GM19351 (cell line): ENCODE measurements around the gene FSTL4.

Experiments used
- ATAC-seq: cut with Tn5 transposase; IDR thresholded peaks from one replicate; pipeline ENCODE4 v1.9.1; 2021; ENCODE audit warnings: mild to moderate bottlenecking, moderate library complexity; ENCODE audit not compliant: unreplicated experiment

The FSTL4 gene

GRCh38 chr5:133309166-133309795 lies 303.1 kb downstream of the FSTL4 start:
- ATAC-seq, result no peak

- ATAC-seq, result no peak
Measured at GRCh38 chr5:133307275-133307674, 305.1 kb downstream of the FSTL4 start.

GRCh38 chr5:133304707-133305216 lies 307.6 kb downstream of the FSTL4 start:
- no peak for ATAC-seq

GRCh38 chr5:133304178-133304577 lies 308.2 kb downstream of the FSTL4 start:
- ATAC-seq, result no peak

GRCh38 chr5:133303298-133303697 lies 309.0 kb downstream of the FSTL4 start:
- ATAC-seq, result no peak

- no peak for ATAC-seq
Measured at GRCh38 chr5:133299728-133300127, 312.6 kb downstream of the FSTL4 start.

GRCh38 chr5:133299021-133299420 lies 313.3 kb downstream of the FSTL4 start:
- no peak for ATAC-seq

- ATAC-seq, result no peak
Measured at GRCh38 chr5:133298447-133298846, 313.9 kb downstream of the FSTL4 start.

GRCh38 chr5:133297293-133297692 lies 315.0 kb downstream of the FSTL4 start:
- no peak for ATAC-seq

GRCh38 chr5:133296624-133297023 lies 315.7 kb downstream of the FSTL4 start:
- no peak for ATAC-seq

- ATAC-seq, result no peak
Measured at GRCh38 chr5:133295520-133295919, 316.8 kb downstream of the FSTL4 start.

GRCh38 chr5:133294380-133294779 lies 318.0 kb downstream of the FSTL4 start:
- no peak for ATAC-seq

GRCh38 chr5:133293960-133294359 lies 318.4 kb downstream of the FSTL4 start:
- no peak for ATAC-seq

- ATAC-seq, result no peak
Measured at GRCh38 chr5:133292300-133292699, 320.0 kb downstream of the FSTL4 start.

- ATAC-seq, result no peak
Measured at GRCh38 chr5:133291524-133291923, 320.8 kb downstream of the FSTL4 start.

GRCh38 chr5:133290669-133291240 lies 321.6 kb downstream of the FSTL4 start:
- no peak for ATAC-seq

GRCh38 chr5:133289686-133290367 lies 322.5 kb downstream of the FSTL4 start:
- ATAC-seq, result no peak

GRCh38 chr5:133287500-133287899 lies 324.8 kb downstream of the FSTL4 start:
- peak; percentile 43 for ATAC-seq

GRCh38 chr5:133286483-133286882 lies 325.9 kb downstream of the FSTL4 start:
- no peak for ATAC-seq

GRCh38 chr5:133285583-133286021 lies 326.7 kb downstream of the FSTL4 start:
- no peak for ATAC-seq

GRCh38 chr5:133284306-133284705 lies 328.0 kb downstream of the FSTL4 start:
- ATAC-seq, result no peak

GRCh38 chr5:133278317-133278716 lies 334.0 kb downstream of the FSTL4 start:
- no peak for ATAC-seq
